GM12872 (cell line): ENCODE data around the gene CKS1B.

Experiments used
- TF ChIP-seq, protein P1 (sequence below): IDR thresholded peaks from 3 replicates; pipeline ENCODE4 v1.5.1; 2011; ENCODE audit warnings: low read depth, mild to moderate bottlenecking, low read length, moderate library complexity; ENCODE audit not compliant: insufficient read depth

Gene CKS1B

GRCh38 chr1:154974102-154974807, at the start of gene CKS1B:
CKS1B (plus strand) TSS chr1:154974681; CDS start chr1:154974746, 65 bp downstream.
- TF ChIP-seq, protein P1, sequence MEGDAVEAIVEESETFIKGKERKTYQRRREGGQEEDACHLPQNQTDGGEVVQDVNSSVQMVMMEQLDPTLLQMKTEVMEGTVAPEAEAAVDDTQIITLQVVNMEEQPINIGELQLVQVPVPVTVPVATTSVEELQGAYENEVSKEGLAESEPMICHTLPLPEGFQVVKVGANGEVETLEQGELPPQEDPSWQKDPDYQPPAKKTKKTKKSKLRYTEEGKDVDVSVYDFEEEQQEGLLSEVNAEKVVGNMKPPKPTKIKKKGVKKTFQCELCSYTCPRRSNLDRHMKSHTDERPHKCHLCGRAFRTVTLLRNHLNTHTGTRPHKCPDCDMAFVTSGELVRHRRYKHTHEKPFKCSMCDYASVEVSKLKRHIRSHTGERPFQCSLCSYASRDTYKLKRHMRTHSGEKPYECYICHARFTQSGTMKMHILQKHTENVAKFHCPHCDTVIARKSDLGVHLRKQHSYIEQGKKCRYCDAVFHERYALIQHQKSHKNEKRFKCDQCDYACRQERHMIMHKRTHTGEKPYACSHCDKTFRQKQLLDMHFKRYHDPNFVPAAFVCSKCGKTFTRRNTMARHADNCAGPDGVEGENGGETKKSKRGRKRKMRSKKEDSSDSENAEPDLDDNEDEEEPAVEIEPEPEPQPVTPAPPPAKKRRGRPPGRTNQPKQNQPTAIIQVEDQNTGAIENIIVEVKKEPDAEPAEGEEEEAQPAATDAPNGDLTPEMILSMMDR: no peak

DNA sequence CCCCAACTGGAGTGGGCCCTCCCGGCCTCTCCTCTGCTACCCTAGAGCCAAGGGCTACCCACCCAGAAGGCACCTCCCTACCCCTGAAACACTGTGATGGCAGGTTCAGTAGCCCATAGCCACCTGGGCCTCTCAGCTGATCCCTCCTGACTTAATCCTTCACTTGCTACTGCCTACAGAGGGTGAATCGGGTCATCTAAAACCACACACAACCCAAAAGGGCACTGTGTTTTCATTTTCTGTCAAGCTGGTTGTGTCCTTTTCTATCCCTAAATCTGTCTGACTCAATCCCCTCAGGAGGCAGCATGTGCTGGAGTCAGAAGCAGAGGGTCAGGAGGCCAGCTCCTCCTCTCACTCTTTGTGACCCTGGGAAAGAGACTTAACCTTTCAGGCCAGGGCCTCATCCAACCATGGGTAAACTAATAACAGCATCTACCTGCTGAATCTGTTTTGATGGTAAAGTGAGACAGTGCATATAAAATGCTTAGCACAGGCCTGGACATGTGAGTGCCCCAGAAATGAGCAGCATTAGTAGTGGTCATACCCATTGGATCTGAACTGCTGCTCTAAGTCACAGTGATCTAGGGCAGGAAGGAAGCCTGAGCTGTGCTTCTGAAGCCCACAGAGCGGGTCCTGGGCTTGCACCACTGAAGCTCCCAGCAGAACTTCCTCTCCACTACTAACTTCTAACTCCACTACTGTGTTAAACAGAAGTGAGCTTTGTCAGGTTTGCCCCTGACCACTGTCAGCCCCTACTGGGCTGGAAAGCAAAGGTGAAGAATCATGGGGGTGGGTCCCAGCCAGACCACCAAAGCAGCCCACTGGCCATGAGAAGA, 48.9 kb upstream of the CKS1B start:
- TF ChIP-seq, protein P1: no peak

DNA sequence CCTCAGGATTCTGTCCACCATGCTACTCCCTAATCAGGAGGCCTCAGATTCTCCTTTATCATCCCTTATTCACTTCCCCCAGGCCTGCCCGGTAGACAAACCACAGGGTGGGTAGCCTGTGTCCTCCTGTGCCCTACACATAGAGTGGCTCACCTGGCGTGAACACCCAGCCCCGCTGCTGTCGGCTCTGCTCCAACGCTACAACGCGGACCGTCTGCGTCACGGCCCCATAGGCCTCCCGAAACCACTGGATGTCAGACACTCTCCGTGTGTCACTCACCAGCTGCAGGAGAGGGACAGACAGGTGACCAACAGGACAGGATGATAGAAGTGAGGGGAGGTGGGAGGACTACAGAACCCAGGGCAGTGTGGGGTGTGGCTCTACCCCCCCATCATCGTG, 48.3 kb upstream of the CKS1B start:
- TF ChIP-seq, protein P1: no peak

DNA sequence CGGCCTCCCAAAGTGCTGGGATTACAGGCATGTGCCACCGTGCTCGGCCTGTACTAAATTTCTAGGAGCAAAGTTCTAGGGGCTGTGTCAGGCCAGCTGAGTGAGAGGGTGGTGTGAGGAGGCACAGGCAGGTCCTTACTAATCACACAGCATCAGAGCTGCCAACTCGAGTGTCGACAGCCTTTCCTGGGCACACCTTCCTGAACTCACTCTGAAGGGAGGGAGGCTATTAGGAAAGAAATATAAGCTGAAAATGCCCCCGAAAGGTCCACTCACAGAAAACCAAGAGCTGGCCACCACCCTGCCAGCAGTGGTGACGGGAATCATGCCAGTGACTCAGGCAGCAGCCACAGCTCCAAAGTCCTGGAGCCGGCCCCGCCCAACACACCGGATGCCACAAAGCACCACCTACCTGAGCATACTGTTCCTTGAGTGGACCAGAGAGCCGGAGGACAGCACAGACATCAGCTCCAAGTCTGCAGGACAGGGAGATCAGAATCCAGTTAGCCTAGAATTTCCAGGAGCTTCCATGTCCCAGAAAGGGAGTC, 42.5 kb upstream of the CKS1B start:
- TF ChIP-seq, protein P1: no peak

DNA sequence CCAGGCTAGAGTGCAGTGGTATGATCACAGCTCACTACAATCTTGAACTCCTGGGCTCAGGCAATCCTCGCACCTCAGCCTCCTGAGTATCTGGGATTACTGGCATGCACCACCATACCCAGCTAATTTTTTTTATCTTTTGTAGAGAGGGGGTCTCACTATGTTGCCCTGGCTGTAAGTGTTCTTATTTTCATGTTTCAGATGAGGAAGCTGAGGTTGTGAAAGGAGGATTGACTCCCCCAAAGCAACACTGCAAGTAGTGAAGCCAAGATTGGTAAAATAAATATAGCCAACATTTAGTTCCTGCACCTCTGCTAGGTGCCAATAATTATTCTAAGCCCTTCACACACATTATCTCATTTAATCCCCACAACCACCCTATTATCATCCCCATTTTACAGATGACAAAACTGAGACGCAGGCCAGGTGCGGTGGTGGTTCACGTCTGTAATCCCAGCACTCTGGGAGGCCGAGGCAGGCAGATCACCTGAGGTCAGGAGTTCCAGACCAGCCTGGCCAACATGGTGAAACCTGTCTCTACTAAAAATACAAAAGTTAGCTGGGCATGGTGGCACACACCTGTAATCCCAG, 40.0 kb upstream of the CKS1B start:
- TF ChIP-seq, protein P1: no peak

DNA sequence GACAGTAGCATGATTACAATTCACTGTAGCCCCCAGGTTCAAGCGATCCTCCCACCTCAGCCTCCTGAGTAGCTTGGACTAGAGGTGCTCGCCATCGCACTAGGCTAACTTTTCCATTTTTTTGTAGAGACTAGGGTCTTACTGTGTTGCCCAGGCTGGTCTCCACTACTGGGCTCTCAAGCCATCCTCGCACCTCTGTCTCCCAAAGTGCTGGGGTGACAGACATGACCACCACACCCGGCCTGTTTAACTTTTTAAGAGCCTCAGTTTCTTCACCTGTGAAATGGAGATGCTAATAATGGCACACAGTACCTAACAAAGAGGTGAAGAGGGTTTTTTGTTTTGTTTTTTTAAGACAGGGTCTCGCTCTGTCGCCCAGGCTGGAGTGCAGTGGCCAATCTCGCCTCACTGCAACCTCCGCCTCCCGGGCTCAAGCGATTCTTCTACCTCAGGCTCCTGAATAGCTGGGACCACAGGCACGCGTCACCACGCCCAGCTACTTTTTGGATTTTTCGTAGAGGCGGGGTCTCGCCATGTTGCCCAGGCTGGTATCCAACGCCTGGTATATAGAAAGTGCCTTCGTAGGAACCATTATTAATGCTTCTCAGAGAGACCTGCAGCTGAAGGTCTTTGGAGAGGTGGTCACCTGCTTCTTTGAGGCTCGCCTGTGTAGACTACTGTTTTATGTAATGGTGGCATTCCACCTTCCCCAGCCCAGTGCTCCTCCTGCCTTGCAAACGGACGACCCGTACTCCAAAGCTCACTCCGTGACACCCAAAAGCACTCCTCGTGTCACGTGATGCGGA, 38.5 kb upstream of the CKS1B start:
- TF ChIP-seq, protein P1: no peak
